GM23338 (cell line): ENCODE data around the gene INHBB. TPM values are rescaled to one million over a fixed set of nuclear protein-coding genes. Genes with fewer than 3 reads are reported as not detected.

ENCODE experiments used
- ETS1 ChIP-seq: IDR thresholded peaks from 2 replicates; pipeline ENCODE4 v1.6.1; 2016; ENCODE audit warnings: antibody characterized with exemption
- EZH2 ChIP-seq: fragments of 200-600 bp; sonication (generic); IDR thresholded peaks from one replicate; pipeline ENCODE4 v1.8.0; 2017; ENCODE audit warnings: antibody characterized with exemption, mild to moderate bottlenecking, low read depth; ENCODE audit not compliant: unreplicated experiment
- JUNB ChIP-seq: IDR thresholded peaks from one replicate; pipeline ENCODE4 v1.6.1; 2016; ENCODE audit warnings: antibody characterized with exemption; ENCODE audit not compliant: unreplicated experiment
- ZNF114 ChIP-seq: fragments of 250-450 bp; sonication (Bioruptor Pico); IDR thresholded peaks from 2 replicates; pipeline ENCODE4 v1.5.0; 2020; ENCODE audit warnings: mild to moderate bottlenecking, moderate library complexity
- ZNF462 ChIP-seq: fragments of 250-450 bp; sonication (Bioruptor Pico); IDR thresholded peaks from 2 replicates; pipeline ENCODE4 v1.5.0; 2020; ENCODE audit warnings: mild to moderate bottlenecking, moderate library complexity
- polyA plus RNA-seq: library from polyadenylated mRNA; unstranded; fragments of >200 nt; fragmentation: Nextera tagmentation; extraction: Ambion mirVana; gene quantifications from 2 replicates; pipeline ENCODE4 v1.2.1, GENCODE V29; 2016
- total RNA-seq: library from RNA; depleted of rRNA; stranded (reverse); fragments of >200 nt; shearing (Covaris generic); gene quantifications from 2 replicates; pipeline ENCODE4 v1.2.3, GENCODE V29; 2014

Gene INHBB
- total and polyA plus RNA-seq, 2 experiments from 2014 or later: 0.21 TPM; not detected in 1

GRCh38 chr2:120396861-120397811 is 51.2 kb downstream of the INHBB start (continued):
- TF ChIP-seq ZNF462 (no peak), ETS1 (no peak), JUNB (no peak), EZH2 (no peak), ZNF114 (CRISPR knock-in tag) (no peak)
